Measurements from ENCODE around the gene SYNE2. TPM values are rescaled to one million over a fixed set of nuclear protein-coding genes. Genes with fewer than 3 reads are reported as not detected.

SYNE2 gene
- total RNA-seq, 1 experiment from 2014 or later: 71.1 TPM

DNA sequence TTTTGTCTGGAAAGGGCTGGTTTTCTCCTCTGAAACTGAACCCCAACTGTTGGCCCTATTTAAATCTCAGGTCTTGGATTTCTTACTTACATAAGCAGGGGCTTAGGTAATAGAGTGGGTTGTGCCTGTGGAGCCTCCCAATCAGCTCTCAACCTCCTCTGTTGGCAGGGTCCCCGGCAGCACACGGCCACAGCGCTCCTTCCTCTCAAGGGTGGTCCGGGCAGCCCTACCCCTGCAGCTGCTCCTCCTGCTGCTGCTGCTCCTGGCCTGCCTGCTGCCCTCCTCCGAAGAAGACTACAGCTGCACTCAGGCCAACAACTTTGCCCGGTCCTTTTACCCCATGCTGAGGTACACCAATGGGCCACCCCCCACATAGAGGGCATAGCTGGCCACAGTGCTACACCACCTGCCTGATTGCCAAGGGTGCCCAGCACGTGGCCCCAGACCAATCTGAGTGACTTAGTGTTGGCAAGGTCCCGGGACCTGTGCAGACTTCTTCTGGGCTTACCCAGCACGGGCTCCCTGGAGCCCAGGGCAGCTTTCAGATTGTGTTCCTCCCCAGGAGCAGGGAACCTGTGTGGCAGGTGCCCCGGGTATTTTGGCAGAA is 372.4 kb downstream of the SYNE2 start:
- no peaks in the 10 kb centered on the region for H3K27me3 Mint-ChIP-seq (ENCODE audit: low read depth)
- ATAC-seq (no peak), DNase-seq (ENCODE audit: low spot score) (no peak)
- TF ChIP-seq, protein P1, sequence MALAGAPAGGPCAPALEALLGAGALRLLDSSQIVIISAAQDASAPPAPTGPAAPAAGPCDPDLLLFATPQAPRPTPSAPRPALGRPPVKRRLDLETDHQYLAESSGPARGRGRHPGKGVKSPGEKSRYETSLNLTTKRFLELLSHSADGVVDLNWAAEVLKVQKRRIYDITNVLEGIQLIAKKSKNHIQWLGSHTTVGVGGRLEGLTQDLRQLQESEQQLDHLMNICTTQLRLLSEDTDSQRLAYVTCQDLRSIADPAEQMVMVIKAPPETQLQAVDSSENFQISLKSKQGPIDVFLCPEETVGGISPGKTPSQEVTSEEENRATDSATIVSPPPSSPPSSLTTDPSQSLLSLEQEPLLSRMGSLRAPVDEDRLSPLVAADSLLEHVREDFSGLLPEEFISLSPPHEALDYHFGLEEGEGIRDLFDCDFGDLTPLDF (CRISPR knock-in tag; IDR thresholded peaks at IDR 0.05): no peak
- no peak for TF ChIP-seq ATF1 (CRISPR knock-in tag; IDR thresholded peaks at IDR 0.05)
- no peak for TF ChIP-seq CREB1 (CRISPR knock-in tag; IDR thresholded peaks at IDR 0.05)
- no peak for TF ChIP-seq HMGA2 (CRISPR knock-in tag; IDR thresholded peaks at IDR 0.05)
- TF ChIP-seq, protein P2, sequence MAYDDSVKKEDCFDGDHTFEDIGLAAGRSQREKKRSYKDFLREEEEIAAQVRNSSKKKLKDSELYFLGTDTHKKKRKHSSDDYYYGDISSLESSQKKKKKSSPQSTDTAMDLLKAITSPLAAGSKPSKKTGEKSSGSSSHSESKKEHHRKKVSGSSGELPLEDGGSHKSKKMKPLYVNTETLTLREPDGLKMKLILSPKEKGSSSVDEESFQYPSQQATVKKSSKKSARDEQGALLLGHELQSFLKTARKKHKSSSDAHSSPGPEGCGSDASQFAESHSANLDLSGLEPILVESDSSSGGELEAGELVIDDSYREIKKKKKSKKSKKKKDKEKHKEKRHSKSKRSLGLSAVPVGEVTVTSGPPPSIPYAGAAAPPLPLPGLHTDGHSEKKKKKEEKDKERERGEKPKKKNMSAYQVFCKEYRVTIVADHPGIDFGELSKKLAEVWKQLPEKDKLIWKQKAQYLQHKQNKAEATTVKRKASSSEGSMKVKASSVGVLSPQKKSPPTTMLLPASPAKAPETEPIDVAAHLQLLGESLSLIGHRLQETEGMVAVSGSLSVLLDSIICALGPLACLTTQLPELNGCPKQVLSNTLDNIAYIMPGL (CRISPR knock-in tag; IDR thresholded peaks at IDR 0.05): no peak
- TF ChIP-seq JUN (CRISPR knock-in tag; IDR thresholded peaks at IDR 0.05): no peak
- TF ChIP-seq, protein P3, sequence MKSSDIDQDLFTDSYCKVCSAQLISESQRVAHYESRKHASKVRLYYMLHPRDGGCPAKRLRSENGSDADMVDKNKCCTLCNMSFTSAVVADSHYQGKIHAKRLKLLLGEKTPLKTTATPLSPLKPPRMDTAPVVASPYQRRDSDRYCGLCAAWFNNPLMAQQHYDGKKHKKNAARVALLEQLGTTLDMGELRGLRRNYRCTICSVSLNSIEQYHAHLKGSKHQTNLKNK (CRISPR knock-in tag; IDR thresholded peaks at IDR 0.05): no peak
- no peak for TF ChIP-seq PRRX2 (CRISPR knock-in tag; IDR thresholded peaks at IDR 0.05)
- no peak for TF ChIP-seq NR3C1 (CRISPR knock-in tag; conservative IDR thresholded peaks at IDR 0.05; ENCODE audit: low read depth)
- no peak for TF ChIP-seq TEAD1 (CRISPR knock-in tag; IDR thresholded peaks at IDR 0.05)
- CTCF ChIA-PET: interaction anchor here (1.0 to 1.2 kb wide), 2 partner anchors 70 to 78 kb away, joined by 3 read pairs; no protein-coding TSS in a partner anchor
- POLR2A ChIA-PET: no interaction called here
- no peak overlapping the region for H3K4me3 Mint-ChIP-seq
- H3K27ac Mint-ChIP-seq: no peak overlapping the region
- no peaks in the 10 kb centered on the region for H3K4me1 Mint-ChIP-seq
- H3K36me3 Mint-ChIP-seq: peaks cover 52% of the 10 kb centered on the region
- no peaks in the 10 kb centered on the region for H3K9me3 Mint-ChIP-seq

DNA sequence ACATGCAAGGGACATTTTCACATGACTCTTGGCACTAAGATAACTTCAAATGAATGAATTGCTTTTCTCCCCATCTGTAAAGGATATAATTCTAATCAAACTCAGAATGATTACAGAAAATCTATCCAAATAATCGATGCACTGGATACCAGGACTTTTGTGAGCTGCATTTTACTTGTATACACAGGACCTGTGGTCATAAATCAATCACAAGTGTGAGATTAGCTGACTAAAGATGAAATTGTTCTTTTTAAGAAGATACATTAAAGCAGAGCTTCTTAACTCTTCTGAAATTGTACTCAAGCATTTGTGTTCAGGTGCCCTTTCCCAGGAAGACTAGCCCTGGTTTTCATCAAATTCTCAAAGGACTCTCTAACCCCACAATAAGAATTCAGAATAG is 375.1 kb downstream of the SYNE2 start:
- H3K4me1 Mint-ChIP-seq: no peaks in the 10 kb centered on the region
- TF ChIP-seq, protein P4, sequence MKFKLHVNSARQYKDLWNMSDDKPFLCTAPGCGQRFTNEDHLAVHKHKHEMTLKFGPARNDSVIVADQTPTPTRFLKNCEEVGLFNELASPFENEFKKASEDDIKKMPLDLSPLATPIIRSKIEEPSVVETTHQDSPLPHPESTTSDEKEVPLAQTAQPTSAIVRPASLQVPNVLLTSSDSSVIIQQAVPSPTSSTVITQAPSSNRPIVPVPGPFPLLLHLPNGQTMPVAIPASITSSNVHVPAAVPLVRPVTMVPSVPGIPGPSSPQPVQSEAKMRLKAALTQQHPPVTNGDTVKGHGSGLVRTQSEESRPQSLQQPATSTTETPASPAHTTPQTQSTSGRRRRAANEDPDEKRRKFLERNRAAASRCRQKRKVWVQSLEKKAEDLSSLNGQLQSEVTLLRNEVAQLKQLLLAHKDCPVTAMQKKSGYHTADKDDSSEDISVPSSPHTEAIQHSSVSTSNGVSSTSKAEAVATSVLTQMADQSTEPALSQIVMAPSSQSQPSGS (CRISPR knock-in tag; IDR thresholded peaks at IDR 0.05; ENCODE audit: borderline replicate concordance, low read depth): no peak
- POLR2A ChIA-PET: no interaction called here
- DNase-seq (ENCODE audit: low spot score) (no peak), ATAC-seq (no peak)
- no peak overlapping the region for H3K4me3 Mint-ChIP-seq
- no peaks in the 10 kb centered on the region for H3K27me3 Mint-ChIP-seq (ENCODE audit: low read depth)
- no peaks in the 10 kb centered on the region for H3K9me3 Mint-ChIP-seq
- H3K27ac Mint-ChIP-seq: no peak overlapping the region
- peaks cover 37% of the 10 kb centered on the region for H3K36me3 Mint-ChIP-seq
- CTCF ChIA-PET: no interaction called here

DNA sequence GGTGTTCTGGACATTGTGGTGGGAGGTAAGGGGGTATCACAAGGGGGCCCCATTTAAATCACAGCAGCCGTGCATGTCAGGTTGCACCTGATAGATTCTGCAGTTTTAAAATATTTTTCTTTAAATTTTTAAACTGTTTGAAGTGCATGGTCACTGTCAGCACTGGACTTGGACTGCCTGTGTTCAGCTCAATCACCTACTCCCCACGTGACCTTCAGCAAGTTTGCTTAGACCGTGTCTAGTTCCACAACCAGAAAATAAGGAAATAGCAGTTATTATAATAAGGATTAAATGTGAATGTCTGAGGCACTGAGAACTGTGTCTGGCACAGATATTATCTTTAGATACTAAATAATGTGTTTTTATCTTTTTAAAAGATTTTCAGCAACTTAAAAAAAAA is 376.7 kb downstream of the SYNE2 start:
- Mint-ChIP-seq H3K4me3 (no peak overlapping the region), H3K9me3 (no peaks in the 10 kb centered on the region), H3K27me3 (ENCODE audit: low read depth) (no peaks in the 10 kb centered on the region), H3K36me3 (peaks cover 25% of the 10 kb centered on the region), H3K4me1 (no peaks in the 10 kb centered on the region), H3K27ac (no peak overlapping the region)
- DNase-seq (ENCODE audit: low spot score) (no peak), ATAC-seq (no peak)
- ChIA-PET CTCF (no interaction called here), POLR2A (no interaction called here)
- no peak for TF ChIP-seq NFE2L1 (CRISPR knock-in tag; IDR thresholded peaks at IDR 0.05)
- no peak for TF ChIP-seq ELF4 (CRISPR knock-in tag; IDR thresholded peaks at IDR 0.05; ENCODE audit: low read depth)
- TF ChIP-seq CREM (CRISPR knock-in tag; IDR thresholded peaks at IDR 0.05): no peak
- no peak for TF ChIP-seq KAT7 (CRISPR knock-in tag; IDR thresholded peaks at IDR 0.05; ENCODE audit: borderline replicate concordance)
- no peak for TF ChIP-seq ETV6 (CRISPR knock-in tag; IDR thresholded peaks at IDR 0.05)
- TF ChIP-seq, protein P5, sequence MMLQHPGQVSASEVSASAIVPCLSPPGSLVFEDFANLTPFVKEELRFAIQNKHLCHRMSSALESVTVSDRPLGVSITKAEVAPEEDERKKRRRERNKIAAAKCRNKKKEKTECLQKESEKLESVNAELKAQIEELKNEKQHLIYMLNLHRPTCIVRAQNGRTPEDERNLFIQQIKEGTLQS (CRISPR knock-in tag; conservative IDR thresholded peaks at IDR 0.05): no peak
- TF ChIP-seq, protein P1 (CRISPR knock-in tag; IDR thresholded peaks at IDR 0.05): no peak
- TF ChIP-seq, protein P6, sequence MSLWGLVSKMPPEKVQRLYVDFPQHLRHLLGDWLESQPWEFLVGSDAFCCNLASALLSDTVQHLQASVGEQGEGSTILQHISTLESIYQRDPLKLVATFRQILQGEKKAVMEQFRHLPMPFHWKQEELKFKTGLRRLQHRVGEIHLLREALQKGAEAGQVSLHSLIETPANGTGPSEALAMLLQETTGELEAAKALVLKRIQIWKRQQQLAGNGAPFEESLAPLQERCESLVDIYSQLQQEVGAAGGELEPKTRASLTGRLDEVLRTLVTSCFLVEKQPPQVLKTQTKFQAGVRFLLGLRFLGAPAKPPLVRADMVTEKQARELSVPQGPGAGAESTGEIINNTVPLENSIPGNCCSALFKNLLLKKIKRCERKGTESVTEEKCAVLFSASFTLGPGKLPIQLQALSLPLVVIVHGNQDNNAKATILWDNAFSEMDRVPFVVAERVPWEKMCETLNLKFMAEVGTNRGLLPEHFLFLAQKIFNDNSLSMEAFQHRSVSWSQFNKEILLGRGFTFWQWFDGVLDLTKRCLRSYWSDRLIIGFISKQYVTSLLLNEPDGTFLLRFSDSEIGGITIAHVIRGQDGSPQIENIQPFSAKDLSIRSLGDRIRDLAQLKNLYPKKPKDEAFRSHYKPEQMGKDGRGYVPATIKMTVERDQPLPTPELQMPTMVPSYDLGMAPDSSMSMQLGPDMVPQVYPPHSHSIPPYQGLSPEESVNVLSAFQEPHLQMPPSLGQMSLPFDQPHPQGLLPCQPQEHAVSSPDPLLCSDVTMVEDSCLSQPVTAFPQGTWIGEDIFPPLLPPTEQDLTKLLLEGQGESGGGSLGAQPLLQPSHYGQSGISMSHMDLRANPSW (CRISPR knock-in tag; conservative IDR thresholded peaks at IDR 0.05; ENCODE audit: low read depth): no peak
- TF ChIP-seq JAZF1 (CRISPR knock-in tag; IDR thresholded peaks at IDR 0.05): no peak
